ENCODE data around the gene NR5A1.

GRCh38 chr9:124487260-124488182, 19.7 kb downstream of the NR5A1 start:
- no peak for TF ChIP-seq TOPORS (CRISPR knock-in tag; IDR thresholded peaks at IDR 0.05)
- TF ChIP-seq, protein P1, sequence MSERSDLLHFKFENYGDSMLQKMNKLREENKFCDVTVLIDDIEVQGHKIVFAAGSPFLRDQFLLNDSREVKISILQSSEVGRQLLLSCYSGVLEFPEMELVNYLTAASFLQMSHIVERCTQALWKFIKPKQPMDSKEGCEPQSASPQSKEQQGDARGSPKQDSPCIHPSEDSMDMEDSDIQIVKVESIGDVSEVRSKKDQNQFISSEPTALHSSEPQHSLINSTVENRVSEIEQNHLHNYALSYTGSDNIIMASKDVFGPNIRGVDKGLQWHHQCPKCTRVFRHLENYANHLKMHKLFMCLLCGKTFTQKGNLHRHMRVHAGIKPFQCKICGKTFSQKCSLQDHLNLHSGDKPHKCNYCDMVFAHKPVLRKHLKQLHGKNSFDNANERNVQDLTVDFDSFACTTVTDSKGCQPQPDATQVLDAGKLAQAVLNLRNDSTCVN (CRISPR knock-in tag; IDR thresholded peaks at IDR 0.05; ENCODE audit: borderline replicate concordance) = no peak
- TF ChIP-seq SIN3B (IDR thresholded peaks at IDR 0.05; ENCODE audit: low read length) = no peak
- TF ChIP-seq CHCHD3 (CRISPR knock-in tag; IDR thresholded peaks at IDR 0.05) = no peak
- no peak for TF ChIP-seq MAFK (conservative IDR thresholded peaks at IDR 0.05 in 1 of 2, IDR thresholded peaks at IDR 0.05 in 1 of 2; ENCODE audit: low read length in 2 of 2)
- no peak for TF ChIP-seq CTCF (CRISPR knock-in tag; IDR thresholded peaks at IDR 0.05)
- no peak for TF ChIP-seq RAD51 (IDR thresholded peaks at IDR 0.05; ENCODE audit: borderline replicate concordance)
- no peak for TF ChIP-seq TEAD2 (CRISPR knock-in tag; IDR thresholded peaks at IDR 0.05)
- no peak for TF ChIP-seq MEIS2 (CRISPR knock-in tag; IDR thresholded peaks at IDR 0.05)
- TF ChIP-seq CHD2 (IDR thresholded peaks at IDR 0.05; ENCODE audit: low read depth, low read length) = no peak
- TF ChIP-seq NR2F2 (IDR thresholded peaks at IDR 0.05; ENCODE audit: borderline replicate concordance, low read depth) = no peak
